GM12873 (cell line): ENCODE results near the gene AUTS2.

Experiments
- TF ChIP-seq, protein P1 (sequence below): IDR thresholded peaks from 2 replicates; pipeline ENCODE4 v1.5.1; 2012; ENCODE audit warnings: low read depth, mild to moderate bottlenecking, moderate library complexity, low read length, control low read depth; ENCODE audit not compliant: insufficient read depth; ENCODE audit errors: missing control alignments

The AUTS2 gene

DNA sequence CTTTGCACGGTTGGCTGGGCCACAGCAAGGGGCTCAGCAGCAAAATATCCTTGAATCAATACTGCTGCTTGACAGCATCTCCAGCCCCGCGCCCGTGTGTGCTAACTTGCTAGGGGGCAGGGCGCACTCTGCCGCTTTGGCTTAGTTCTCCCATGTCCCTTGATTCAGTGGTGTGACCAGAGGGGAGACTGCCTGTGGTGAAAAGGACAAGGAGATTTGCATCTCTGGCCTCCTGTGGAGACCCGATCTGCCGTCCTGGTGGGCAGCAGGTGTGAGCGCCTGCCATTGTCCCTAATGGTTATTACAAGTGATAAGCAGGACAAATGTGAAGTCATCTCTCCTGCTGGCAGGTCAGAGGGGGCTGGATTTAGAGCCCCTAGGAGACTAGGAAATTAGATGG lies 1033.4 kb downstream of the AUTS2 start:
- TF ChIP-seq, protein P1, sequence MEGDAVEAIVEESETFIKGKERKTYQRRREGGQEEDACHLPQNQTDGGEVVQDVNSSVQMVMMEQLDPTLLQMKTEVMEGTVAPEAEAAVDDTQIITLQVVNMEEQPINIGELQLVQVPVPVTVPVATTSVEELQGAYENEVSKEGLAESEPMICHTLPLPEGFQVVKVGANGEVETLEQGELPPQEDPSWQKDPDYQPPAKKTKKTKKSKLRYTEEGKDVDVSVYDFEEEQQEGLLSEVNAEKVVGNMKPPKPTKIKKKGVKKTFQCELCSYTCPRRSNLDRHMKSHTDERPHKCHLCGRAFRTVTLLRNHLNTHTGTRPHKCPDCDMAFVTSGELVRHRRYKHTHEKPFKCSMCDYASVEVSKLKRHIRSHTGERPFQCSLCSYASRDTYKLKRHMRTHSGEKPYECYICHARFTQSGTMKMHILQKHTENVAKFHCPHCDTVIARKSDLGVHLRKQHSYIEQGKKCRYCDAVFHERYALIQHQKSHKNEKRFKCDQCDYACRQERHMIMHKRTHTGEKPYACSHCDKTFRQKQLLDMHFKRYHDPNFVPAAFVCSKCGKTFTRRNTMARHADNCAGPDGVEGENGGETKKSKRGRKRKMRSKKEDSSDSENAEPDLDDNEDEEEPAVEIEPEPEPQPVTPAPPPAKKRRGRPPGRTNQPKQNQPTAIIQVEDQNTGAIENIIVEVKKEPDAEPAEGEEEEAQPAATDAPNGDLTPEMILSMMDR, result no peak

DNA sequence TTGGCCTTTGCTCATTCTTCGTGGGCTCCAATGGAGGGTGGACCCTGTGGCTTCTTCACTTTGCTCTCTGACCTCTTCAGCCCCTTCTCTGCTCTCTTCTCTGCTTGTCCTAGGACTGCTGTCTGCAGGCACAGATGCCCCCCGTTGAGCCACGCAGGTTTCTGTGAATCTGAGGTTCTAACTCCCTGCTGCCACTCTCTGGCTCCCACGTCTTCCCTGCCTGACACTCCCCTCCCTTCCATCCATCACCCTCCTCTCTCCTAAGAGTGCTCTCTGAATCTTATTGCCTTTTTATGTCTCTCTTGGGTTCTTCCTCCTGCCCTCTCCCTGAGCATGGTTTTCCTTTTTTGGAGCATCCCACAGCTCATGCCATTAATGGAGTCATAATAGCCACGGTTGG lies 1034.1 kb downstream of the AUTS2 start:
- TF ChIP-seq, protein P1, result no peak

DNA sequence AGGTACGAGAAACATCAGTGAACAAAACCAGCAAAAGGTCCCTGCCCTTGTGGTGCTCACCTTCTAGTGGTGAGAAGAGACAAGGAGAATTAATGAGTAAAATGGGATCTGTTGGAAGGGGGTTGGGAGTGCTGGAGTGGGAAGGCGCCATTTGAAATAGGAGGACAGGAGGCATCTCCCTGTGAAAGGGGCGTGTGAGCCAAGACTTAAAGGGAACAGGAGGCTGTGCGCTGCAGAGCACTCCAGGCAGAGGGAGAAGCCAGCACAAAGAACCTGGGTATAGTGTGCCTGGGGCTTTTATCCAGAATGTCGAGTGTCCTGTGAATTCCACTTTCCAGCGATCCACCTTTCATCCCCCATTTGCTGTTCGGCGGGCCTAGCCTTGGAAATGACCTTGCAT lies 1035.8 kb downstream of the AUTS2 start:
- TF ChIP-seq, protein P1, result no peak

DNA sequence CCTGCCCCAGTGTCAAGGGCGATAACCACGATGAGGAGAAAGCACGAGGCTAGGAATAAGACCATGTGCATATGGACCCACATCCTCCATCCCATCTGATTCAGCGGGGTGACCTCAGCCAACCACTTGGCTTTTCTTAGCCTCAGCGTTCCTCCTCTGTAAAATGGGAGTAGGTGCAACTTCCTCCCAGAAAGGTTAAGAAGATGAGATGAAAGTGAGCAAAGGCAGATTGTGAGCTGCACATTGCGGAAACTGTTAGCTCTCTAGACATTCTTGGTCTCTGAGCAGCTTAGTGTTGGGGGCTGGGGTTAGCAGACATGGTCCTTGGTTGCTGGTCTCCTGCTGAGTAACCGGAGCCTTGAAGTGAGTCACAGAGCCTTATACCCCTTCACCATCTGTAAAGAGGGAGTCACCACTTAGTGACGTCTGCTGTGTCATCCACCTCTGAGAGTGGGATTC lies 1036.4 kb downstream of the AUTS2 start:
- TF ChIP-seq, protein P1, result no peak

DNA sequence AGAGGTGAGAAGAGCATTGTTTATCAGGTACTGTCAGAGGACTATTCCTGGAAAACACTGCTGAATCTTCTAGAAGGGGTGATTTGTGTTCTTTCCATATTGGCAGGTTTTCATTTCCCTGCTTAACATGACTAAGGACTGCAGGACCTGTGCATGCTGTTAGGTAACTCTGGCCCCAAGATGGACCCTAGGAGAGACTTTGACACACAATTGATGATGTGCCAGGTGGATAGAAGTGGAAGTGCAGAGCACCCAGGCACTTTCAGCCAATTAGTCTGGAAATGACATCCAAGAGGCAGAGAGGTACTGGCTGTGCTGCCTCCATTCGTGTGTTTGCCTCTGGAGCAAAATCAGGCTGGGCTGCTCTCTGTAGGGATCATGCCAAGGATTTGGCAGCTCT lies 1037.4 kb downstream of the AUTS2 start:
- TF ChIP-seq, protein P1, result no peak

DNA sequence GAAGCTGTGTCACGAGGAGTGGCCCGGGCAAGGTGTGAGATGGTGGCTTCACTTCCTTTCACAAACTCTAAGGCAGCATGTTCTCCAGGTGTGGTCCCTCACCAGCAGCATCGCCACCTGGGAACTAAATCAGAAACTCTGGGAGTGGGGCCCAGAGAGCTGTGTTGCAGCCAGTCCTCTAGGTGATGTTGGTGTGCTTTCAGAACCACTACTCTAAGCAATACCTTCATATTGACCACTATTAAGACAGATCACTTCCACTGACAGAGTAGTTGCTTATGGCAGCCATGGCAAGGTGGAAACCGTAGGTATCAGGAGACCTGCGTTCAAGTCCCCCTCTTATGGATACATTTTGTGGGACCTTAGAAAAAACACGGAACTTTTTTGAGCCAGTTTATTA lies 1037.9 kb downstream of the AUTS2 start:
- TF ChIP-seq, protein P1, result no peak

DNA sequence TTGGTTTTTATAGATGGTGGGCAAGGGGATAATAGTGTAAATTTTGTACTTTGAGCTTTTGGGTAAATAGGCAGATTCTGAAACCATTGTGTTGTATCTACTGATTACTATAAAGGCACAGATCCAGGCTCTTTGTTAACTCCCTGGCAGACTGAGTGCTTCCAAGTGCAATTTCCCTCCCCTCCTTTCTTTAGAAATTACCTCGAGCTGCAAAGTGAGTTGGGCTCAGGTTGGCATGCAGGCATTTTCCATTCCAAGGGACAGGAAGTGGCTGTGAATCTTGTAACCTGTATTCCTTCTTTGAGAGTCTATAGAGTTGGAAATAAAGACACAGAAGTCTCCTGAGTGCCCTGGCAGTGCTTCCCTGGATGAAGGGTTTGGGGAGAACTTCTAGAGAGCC lies 1039.5 kb downstream of the AUTS2 start:
- TF ChIP-seq, protein P1, result no peak
